GM21515 (cell line): ENCODE measurements around the gene TKT.

ENCODE experiments used
- ATAC-seq: cut with Tn5 transposase; IDR thresholded peaks from one replicate; pipeline ENCODE4 v1.9.1; 2021; ENCODE audit not compliant: unreplicated experiment

Gene TKT

DNA sequence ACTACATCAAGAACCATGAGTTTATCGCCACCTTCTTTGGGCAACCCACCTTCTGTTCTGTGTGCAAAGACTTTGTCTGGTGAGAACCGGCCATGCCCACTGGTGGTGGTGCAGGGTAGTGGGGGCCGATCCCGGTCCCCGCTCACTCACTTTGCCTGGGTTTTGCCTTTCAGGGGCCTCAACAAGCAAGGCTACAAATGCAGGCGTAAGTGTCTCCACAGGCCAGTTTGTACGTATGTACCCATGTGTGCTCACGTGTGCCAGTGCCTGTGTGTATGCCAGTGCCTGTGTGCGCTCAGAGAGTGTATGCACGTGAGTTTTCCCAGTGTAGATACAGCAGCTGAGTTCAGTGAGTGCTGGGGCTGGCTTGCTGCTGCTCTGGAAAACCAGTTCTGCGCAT lies 74.3 kb downstream of the TKT start:
- no peak for ATAC-seq

DNA sequence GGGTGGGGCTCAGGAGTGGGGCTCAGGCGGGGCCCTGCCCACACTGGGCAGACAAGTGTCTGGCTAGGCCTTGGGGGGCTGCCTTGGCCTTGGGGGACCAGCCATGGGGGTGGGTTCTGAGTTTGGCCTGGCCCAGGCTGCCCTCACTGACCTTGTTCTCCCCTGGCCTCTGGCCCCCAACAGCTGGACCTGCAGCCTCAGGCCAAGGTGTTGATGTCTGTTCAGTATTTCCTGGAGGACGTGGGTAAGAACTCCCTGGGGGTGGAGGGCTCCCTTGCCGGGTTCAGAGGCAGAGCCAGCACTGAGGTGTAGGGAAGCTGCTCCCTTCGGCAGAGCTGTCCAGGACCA lies 74.8 kb downstream of the TKT start:
- ATAC-seq: peak; percentile 26

DNA sequence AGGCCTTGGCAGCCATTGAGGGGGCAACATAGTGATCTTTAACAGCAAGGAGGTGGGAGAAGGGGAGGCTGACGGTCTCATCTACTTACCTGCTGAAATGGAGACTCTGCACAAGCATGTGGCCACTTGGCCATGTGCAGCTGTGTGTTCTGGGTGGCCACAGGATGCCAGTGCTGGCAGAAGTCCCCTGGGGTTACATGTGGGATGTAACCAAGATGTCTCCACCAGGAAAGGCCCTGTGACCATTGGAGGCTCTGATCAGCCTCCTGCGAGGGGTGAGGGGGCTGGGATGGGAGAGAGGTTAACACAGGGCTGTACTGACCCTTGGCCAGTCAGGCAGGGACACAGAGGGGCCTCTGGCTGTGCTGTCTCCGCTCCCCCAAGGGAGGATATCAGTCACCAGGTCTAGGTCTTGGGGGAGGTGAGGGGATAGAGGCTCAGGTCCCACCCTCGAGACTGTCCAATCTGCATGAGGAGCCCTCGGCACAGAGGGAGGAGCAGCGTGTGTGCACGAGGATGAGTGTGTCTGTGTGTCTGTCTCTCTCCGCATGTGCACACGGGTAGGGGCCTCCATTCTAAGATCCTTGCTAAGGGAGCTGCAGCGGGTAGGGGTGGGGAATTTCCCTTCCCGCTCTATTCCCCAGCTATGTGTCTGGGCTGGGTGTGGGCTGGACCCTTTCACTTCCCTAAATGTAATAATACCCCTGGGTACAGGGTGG lies 75.4 kb downstream of the TKT start:
- ATAC-seq: peak; percentile 74

DNA sequence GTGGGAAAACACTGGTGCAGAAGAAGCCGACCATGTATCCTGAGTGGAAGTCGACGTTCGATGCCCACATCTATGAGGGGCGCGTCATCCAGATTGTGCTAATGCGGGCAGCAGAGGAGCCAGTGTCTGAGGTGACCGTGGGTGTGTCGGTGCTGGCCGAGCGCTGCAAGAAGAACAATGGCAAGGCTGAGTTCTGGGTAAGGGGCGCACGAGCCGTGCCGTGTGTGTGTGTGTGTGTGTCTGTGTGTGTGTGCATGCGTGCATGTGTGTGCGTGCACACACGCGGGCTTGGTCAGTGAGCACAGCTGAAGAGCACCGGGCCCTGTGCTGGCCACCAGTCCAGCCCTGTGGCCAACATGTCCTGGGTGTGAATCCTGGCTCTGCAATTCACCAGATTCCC lies 76.2 kb downstream of the TKT start:
- ATAC-seq: no peak

DNA sequence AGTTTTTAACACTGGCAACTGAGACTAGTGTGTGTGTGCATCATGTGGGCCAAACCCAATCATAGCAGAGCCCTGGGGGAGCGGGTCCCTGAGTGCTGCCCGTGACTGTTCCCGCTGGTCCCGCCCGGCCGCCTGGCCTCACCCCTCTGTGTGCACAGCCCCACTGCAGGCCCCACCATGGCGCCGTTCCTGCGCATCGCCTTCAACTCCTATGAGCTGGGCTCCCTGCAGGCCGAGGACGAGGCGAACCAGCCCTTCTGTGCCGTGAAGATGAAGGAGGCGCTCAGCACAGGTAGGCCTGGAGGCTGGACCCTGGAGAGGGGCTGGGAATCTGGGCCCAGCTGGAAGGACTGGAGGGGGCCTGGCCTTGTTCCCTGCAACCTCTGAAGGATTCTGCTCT lies 77.6 kb downstream of the TKT start:
- ATAC-seq: no peak

DNA sequence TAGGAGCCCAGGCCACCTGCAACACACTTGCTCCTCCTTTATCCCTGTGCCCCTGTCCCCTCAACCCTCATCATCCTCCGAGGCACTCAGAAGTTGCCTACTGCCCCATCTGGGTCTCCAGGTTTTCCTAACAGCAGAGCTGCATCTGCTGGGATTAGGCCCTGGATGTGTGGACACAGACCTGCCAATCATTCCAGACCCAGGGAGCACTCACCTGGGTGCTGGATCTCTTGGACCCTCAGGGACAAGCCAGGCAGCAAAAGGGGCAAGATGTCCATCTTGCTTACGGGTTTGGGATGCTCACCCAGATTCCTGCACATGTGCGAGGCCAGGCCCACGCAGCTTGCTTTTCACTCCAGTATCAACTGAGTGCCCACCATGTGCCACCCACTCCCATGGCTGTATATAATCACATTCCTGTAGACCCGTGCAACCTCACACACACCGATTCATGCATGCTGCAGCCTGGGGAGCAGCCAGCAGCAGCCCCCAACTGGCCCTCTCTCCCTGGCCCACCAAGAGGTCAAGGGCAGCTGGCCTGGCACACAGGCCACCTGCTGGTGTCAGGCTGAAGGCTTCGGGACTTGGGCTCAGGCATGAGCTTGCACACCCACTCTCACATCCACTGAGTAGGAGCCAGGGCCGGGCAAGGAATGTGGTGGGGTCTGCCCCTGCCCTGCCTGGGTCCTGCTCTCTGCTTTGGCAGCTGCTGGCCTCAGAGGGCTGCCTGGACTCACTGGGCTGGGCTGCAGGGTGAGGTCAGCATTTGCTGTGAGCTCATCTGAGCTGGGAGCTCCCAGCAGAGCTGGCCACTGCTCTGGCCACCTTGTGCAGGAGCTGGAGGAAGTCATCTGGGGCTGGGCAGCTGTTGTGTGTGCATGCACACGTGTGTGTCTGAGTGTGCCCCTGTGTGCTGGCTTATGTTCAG lies 79.9 kb downstream of the TKT start:
- ATAC-seq: no peak
